Measurements from ENCODE around the gene RNU6-9. TPM values are rescaled to one million over a fixed set of nuclear protein-coding genes. Genes with fewer than 3 reads are reported as not detected.

Gene RNU6-9
- total and polyA plus RNA-seq, 2 donors (not counting 1 experiment from before 2014, with no cell fraction given), result not detected

- Histone ChIP-seq H3K27me3 (replicated peaks in 1 of 4; ENCODE audit: control extremely low read depth in 1 of 4, control insufficient read depth in 3 of 4, insufficient read depth in 4 of 4, low read length in 3 of 4) (peaks cover 0 to 27% (median 4%) of the 10 kb centered on the region in 4 experiments), H3K4me2 (replicated peaks; ENCODE audit: low read depth, low read length, poor library complexity, severe bottlenecking) (peak within 1 kb of the TSS; percentile 86), H4K20me1 (ENCODE audit: control insufficient read depth, insufficient read depth, low read length, poor library complexity, severe bottlenecking) (peaks cover 4% of the 10 kb centered on the region), H3K9me3 (ENCODE audit: control extremely low read depth in 1 of 3, control insufficient read depth in 2 of 3, insufficient read depth in 1 of 3, low read length in 2 of 3) (peaks cover 0 to 12% (median 0%) of the 10 kb centered on the region in 3 donors), H3K4me3 (ENCODE audit: control extremely low read depth in 1 of 5, extremely low read depth in 1 of 5, insufficient read depth in 1 of 5, low read depth in 2 of 5, low read length in 4 of 5) (peak within 1 kb of the TSS; percentile 72 to 91 (median 86)), H3K79me2 (ENCODE audit: control insufficient read depth, insufficient read depth, low read length) (peaks cover 45% of the 10 kb centered on the region), H3K9ac (ENCODE audit: low read length) (peak within 1 kb of the TSS; percentile 94), H2AFZ (ENCODE audit: insufficient read depth, low read depth, low read length, poor library complexity, severe bottlenecking) (peak within 1 kb of the TSS; percentile 78), H3K4me1 (ENCODE audit: control insufficient read depth in 2 of 2, insufficient read depth in 2 of 2, low read length in 2 of 2) (peaks cover 47 to 62% of the 10 kb centered on the region in 2 donors), H3K27ac (ENCODE audit: low read length in 2 of 2) (peak within 1 kb of the TSS; percentile 96 to 98), H3K36me3 (replicated peaks in 1 of 2; ENCODE audit: control extremely low read depth in 1 of 2, control insufficient read depth in 1 of 2, extremely low read depth in 1 of 2, insufficient read depth in 2 of 2, low read length in 1 of 2) (peaks cover 0 to 2% of the 10 kb centered on the region in 2 experiments)
- Mint-ChIP-seq H3K4me3 (peak within 1 kb of the TSS; percentile 85), H3K4me1 (peaks cover 35% of the 10 kb centered on the region), H3K27me3 (peaks cover 3% of the 10 kb centered on the region), H3K27ac (peak within 1 kb of the TSS; percentile 93), H3K9me3 (ENCODE audit: insufficient read depth) (no peaks in the 10 kb centered on the region)
- ATAC-seq (ENCODE audit: low read depth), result peak; percentile 45
- peak; percentile 87 for DNase-seq
- ChIA-PET CTCF (interaction anchor here (1.0 to 2.7 kb wide), 2 partner anchors 20 to 50 kb away, joined by 3 to 13 read pairs; partner anchors contain the start of genes MED16 and RNU6-9), POLR2A (interaction anchor here (1.1 kb wide), 1 partner anchor 20 kb away, joined by 3 read pairs; the partner anchor contains the start of genes MED16 and RNU6-9)
- WGBS (ENCODE audit: insufficient coverage), result under 1% methylated on average over 71 of the region's 76 CpGs
- TF ChIP-seq EZH2 (IDR thresholded peaks at IDR 0.05; ENCODE audit: borderline replicate concordance, insufficient read depth, low read depth, low read length, poor library complexity, severe bottlenecking) (no peak), CTCF (IDR thresholded peaks at IDR 0.05) (no peak)
- intact Hi-C loops (cut with micrococcal nuclease), result no loop called here
Measured at GRCh38 chr19:913080-913748, 19.9 kb downstream of the RNU6-9 start, which contains the start of gene R3HDM4. R3HDM4 (minus strand) TSS chr19:913219; CDS start chr19:913157, 62 bp downstream.

All from B cell (primary cell).